DMS114 treated with DMSO at 0.1 percent for 48 hours (cell line): Measurements from ENCODE around the gene STC2.

ENCODE experiments used
- DNase-seq: peaks from one replicate; lab custom pipeline; 2025; ENCODE audit not compliant: unreplicated experiment; lab: John Stamatoyannopoulos, UW

Gene STC2

DNA sequence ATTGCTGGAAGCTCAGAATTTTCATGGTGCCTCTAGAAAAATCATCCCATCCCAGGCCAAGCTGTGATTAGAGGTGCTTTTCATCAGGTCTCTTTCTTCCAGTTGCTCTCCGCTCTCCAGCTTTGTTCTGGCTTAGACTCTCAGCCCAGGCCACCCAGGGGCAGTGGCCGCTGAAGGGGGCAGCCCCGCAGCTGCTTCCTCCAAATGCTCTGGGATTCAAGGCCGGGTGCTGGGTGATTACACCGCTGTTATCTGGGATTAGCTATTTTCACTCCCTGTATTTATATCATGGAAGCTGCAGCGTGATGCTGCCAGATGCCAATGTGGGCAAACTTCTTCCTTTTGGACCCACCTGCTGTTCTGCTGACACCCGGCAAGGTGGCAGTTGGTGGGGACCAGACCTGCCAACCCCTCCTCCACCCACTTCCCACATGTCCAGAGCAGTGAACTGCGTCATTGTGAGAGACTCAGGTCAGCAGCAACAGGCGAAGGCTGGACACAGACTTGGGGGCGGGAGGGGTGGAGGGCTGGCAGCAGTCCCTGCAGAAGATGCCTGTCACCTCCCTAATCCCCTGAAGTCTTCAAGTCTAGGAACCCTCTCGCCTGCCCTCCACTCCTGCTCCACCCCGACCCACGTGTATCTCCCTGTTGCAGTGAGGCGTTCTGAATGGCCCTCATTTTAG lies 59.3 kb downstream of the STC2 start:
- DNase-seq = no peak

DNA sequence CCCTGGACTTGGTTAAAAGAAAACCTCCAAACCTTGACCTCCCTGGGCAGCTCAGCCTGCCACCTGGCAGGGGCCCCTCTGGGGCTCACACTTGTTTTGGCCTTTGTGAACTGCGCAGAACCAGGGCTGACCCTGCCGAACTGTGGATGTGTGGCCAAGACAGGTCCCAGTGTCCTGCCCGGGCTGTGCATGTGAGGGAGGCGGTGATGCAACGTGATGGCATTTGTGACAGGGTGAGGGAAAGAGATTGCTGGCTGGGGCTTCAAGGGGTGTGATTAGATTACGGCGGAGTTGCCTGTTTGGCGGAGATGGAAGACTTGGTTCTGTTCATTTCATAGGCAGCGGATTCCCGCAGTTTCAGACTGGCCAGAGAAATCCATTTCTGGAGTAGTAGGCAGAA lies 62.8 kb downstream of the STC2 start:
- no peak for DNase-seq
